ENCODE results near the gene AGBL1. TPM values are rescaled to one million over a fixed set of nuclear protein-coding genes. Genes with fewer than 3 reads are reported as not detected.

Gene AGBL1
- total RNA-seq, 1 donor from 2014 or later: not detected

DNA sequence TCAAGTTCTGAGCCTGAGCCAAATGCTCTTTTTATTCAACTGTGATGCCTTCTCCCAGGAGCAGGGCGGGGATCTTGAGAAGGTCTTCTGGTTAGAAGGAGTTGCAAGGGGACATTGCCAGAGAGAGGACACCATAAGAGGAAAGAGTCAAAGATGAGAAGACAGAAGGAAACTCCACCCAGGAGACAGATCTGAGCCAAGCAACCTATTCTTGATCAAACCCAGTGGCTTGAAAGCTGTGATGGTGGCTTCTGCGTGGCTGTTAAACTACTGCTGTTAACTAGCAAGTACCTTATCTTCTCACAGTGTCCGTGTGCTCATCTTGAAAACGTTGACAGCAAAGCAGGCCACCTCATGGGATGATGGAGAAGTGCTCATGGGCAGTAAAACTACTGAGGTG is 19.8 kb upstream of the AGBL1 start:
- no peak for DNase-seq
- Histone ChIP-seq H3K36me3 (no peaks in the 10 kb centered on the region), H3K27me3 (ENCODE audit: low read depth) (peaks cover 49% of the 10 kb centered on the region), H3K4me1 (no peaks in the 10 kb centered on the region), H3K4me3 (no peak overlapping the region), H3K9me3 (replicated peaks) (no peaks in the 10 kb centered on the region), H3K27ac (replicated peaks) (no peak overlapping the region)
- TF ChIP-seq, protein P1, sequence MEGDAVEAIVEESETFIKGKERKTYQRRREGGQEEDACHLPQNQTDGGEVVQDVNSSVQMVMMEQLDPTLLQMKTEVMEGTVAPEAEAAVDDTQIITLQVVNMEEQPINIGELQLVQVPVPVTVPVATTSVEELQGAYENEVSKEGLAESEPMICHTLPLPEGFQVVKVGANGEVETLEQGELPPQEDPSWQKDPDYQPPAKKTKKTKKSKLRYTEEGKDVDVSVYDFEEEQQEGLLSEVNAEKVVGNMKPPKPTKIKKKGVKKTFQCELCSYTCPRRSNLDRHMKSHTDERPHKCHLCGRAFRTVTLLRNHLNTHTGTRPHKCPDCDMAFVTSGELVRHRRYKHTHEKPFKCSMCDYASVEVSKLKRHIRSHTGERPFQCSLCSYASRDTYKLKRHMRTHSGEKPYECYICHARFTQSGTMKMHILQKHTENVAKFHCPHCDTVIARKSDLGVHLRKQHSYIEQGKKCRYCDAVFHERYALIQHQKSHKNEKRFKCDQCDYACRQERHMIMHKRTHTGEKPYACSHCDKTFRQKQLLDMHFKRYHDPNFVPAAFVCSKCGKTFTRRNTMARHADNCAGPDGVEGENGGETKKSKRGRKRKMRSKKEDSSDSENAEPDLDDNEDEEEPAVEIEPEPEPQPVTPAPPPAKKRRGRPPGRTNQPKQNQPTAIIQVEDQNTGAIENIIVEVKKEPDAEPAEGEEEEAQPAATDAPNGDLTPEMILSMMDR (IDR thresholded peaks at IDR 0.05; ENCODE audit: borderline replicate concordance): no peak
- intact Hi-C loops (cut with micrococcal nuclease): no loop called here

DNA sequence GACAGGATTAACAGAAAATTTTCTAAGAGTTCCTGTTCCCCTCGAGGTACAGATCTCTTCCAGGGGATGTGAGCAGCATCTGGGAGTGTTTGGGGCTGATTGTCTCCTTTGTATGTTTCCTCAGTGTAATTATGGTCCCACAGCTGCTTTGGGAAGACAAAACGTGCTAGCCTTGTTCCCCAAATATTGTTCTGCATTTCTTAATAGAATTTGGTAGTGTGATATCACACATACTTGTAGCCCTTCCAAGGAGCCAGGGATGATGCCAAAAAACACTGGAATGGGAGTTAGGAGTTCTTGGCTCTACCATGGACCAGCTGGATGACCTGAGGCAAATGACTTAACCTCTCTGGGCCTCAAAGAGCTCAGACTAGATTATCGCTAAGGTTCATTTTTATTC is 19.0 kb upstream of the AGBL1 start:
- Histone ChIP-seq H3K27ac (replicated peaks) (no peak overlapping the region), H3K4me1 (no peaks in the 10 kb centered on the region), H3K36me3 (no peaks in the 10 kb centered on the region), H3K4me3 (no peak overlapping the region), H3K9me3 (replicated peaks) (no peaks in the 10 kb centered on the region), H3K27me3 (ENCODE audit: low read depth) (peaks cover 51% of the 10 kb centered on the region)
- intact Hi-C loops (cut with micrococcal nuclease): no loop called here
- DNase-seq: no peak
- TF ChIP-seq, protein P1 (IDR thresholded peaks at IDR 0.05; ENCODE audit: borderline replicate concordance): no peak

DNA sequence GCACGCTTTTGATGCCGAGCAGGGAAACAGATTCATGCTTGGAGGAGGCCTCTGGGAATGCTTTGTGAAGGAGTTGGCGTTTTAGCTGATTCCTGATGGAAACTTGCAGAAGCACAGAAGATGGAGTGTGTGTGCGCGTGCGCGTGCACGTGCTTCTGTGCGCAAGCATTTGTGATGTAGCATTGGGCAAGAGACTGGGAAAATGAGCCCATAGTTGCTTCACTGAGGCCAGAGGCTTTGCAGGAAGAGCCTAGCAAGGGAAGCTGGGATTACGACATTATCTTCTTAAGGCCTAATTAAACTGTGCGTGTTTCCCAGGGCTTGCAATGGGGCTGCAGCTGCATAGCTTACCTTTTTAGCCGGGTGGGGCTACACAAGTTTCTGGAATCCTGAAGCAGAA is 18.1 kb upstream of the AGBL1 start:
- H3K36me3 ChIP-seq: no peaks in the 10 kb centered on the region
- TF ChIP-seq, protein P1 (IDR thresholded peaks at IDR 0.05; ENCODE audit: borderline replicate concordance): no peak
- no peak overlapping the region for H3K27ac ChIP-seq (replicated peaks)
- DNase-seq: no peak
- H3K9me3 ChIP-seq (replicated peaks): no peaks in the 10 kb centered on the region
- intact Hi-C loops (cut with micrococcal nuclease): no loop called here
- H3K27me3 ChIP-seq (ENCODE audit: low read depth): peaks cover 51% of the 10 kb centered on the region
- H3K4me3 ChIP-seq: no peak overlapping the region
- no peaks in the 10 kb centered on the region for H3K4me1 ChIP-seq

DNA sequence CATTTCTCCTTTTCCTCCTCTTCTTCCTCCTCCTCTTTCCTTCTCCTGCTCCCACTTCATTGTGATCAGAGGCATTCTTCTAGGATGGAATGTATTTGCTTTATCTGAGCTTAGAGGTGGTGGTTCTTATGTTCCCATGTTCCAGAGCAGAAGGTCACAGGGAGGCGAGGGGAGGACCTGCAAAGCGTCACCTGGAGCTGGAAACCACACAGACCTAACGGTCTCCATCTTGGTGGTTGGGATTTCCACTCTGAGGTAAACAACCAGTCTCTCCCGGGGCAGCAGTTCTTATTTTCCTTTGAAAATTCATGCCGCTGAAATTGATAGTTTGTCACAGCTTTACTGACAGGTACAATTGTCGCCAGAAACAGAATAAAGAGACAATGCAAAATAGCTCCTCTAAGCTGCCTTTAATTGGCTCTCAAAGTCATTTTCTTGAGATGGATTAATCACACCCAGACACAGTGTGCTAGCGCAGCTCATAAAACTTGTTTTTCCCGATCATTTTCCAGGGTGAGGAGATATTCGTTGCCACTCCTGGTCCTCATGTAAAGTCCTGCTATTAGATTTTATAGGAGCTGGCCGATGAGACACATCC is 16.9 kb upstream of the AGBL1 start:
- no peak overlapping the region for H3K4me3 ChIP-seq
- H3K9me3 ChIP-seq (replicated peaks): peaks cover 11% of the 10 kb centered on the region
- H3K27ac ChIP-seq (replicated peaks): no peak overlapping the region
- DNase-seq: no peak
- TF ChIP-seq, protein P1 (IDR thresholded peaks at IDR 0.05; ENCODE audit: borderline replicate concordance): no peak
- peaks cover 51% of the 10 kb centered on the region for H3K27me3 ChIP-seq (ENCODE audit: low read depth)
- no peaks in the 10 kb centered on the region for H3K36me3 ChIP-seq
- intact Hi-C loops (cut with micrococcal nuclease): no loop called here
- H3K4me1 ChIP-seq: no peaks in the 10 kb centered on the region

DNA sequence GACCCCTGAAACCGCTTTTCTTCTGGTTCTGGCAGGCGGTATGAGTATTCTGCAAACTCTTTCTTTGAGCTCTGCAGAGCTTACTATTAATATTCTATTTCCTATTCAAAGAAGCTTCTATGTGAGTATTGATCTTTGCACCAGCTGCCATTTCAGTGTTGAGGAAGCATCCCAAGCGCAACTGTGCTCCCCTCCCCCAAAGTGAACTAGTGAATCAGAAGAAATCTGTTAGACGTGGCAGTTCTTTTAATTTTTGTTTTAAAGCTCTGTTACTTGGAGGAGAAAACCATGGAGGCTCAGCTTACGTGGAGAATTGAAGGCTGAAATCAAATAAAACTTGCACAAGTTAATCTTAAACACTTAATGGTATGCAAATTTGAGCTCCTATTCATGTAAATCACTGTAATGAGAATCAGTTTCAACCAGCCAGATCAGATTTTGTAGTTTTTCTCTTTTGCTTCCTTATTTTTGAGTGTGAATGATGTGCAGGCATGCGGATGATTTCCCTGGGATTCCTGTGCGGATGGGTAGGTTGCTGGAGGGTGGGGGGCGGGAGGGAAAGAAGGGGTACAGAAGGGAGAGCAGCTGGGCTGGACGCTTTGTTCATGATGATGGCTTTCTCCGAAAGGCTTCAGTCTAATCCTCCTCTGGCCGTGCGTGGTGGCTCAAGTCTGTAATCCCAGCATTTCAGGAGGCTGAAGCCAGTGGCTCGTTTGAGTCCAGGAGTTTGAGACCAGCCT is 16.1 kb upstream of the AGBL1 start:
- H3K9me3 ChIP-seq (replicated peaks): peaks cover 17% of the 10 kb centered on the region
- intact Hi-C loops (cut with micrococcal nuclease): no loop called here
- no peak for DNase-seq
- no peak overlapping the region for H3K4me3 ChIP-seq
- H3K27ac ChIP-seq (replicated peaks): no peak overlapping the region
- TF ChIP-seq, protein P1 (IDR thresholded peaks at IDR 0.05; ENCODE audit: borderline replicate concordance): no peak
- H3K4me1 ChIP-seq: no peaks in the 10 kb centered on the region
- H3K27me3 ChIP-seq (ENCODE audit: low read depth): peaks cover 51% of the 10 kb centered on the region
- no peaks in the 10 kb centered on the region for H3K36me3 ChIP-seq

Data from left ventricle myocardium inferior (tissue), 1 donor.